ENCODE data around the gene ARMC7. TPM values are rescaled to one million over a fixed set of nuclear protein-coding genes. Genes with fewer than 3 reads are reported as not detected.

Gene ARMC7
- 2.4 and 5.8 TPM in 2 replicates for total RNA-seq

GRCh38 chr17:75109407-75110233, at the start of gene ARMC7:
TSS of gene ARMC7 (plus strand) at chr17:75109969. CDS start at chr17:75110289, 320 bp downstream.

GRCh38 chr17:75087558-75088453, 22.0 kb upstream of the ARMC7 start, which contains the start of gene SLC16A5:
TSS of gene SLC16A5 (plus strand) at chr17:75087954. CDS start at chr17:75093637, 5,683 bp downstream.

GRCh38 chr17:75131278-75132017, 21.7 kb downstream of the ARMC7 start, which contains the start of gene NT5C:
TSS of gene NT5C (minus strand) at chr17:75131742. CDS start at chr17:75131707, 35 bp downstream.

GRCh38 chr17:75154195-75155106, 44.7 kb downstream of the ARMC7 start, which contains the start of gene JPT1:
TSS of gene JPT1 (minus strand) at chr17:75154512. CDS start at chr17:75154397, 115 bp downstream.

Other genes starting within 250 kb of the ARMC7 start
- 19.3 and 20.4 TPM in 2 replicates for gene FDXR, start 237.0 kb upstream of the ARMC7 start, total RNA-seq
- not detected in 2 replicates for gene FADS6, start 216.3 kb upstream of the ARMC7 start, total RNA-seq
- gene USH1G, start 186.7 kb upstream of the ARMC7 start, total RNA-seq: not detected in 2 replicates
- not detected in 2 replicates for gene OTOP2, start 185.7 kb upstream of the ARMC7 start, total RNA-seq
- not detected in 2 replicates for gene OTOP3, start 174.1 kb upstream of the ARMC7 start, total RNA-seq
- 41.6 and 45.6 TPM in 2 replicates for gene HID1, start 137.2 kb upstream of the ARMC7 start, total RNA-seq
- 4.3 and 7.0 TPM in 2 replicates for gene CDR2L, start 122.3 kb upstream of the ARMC7 start, total RNA-seq
- 17.1 and 18.3 TPM in 2 replicates for gene MRPL58, start 97.3 kb upstream of the ARMC7 start, total RNA-seq
- gene ATP5PD, start 63.0 kb upstream of the ARMC7 start, total RNA-seq: 202 and 234 TPM in 2 replicates
- 10.2 and 11.6 TPM in 2 replicates for gene KCTD2, start 62.7 kb upstream of the ARMC7 start, total RNA-seq
- gene SLC16A5, start 22.0 kb upstream of the ARMC7 start, total RNA-seq: 5.0 and 5.2 TPM in 2 replicates
- 38.9 and 67.3 TPM in 2 replicates for gene NT5C, start 21.8 kb downstream of the ARMC7 start, total RNA-seq
- 41.5 and 64.9 TPM in 2 replicates for gene JPT1, start 44.5 kb downstream of the ARMC7 start, total RNA-seq
- gene SUMO2, start 73.0 kb downstream of the ARMC7 start, total RNA-seq: 132 and 135 TPM in 2 replicates
- 28.7 and 30.8 TPM in 2 replicates for gene NUP85, start 95.7 kb downstream of the ARMC7 start, total RNA-seq
- gene GGA3, start 151.6 kb downstream of the ARMC7 start, total RNA-seq: 10.1 and 11.9 TPM in 2 replicates
- 58.2 and 62.2 TPM in 2 replicates for gene MRPS7, start 151.9 kb downstream of the ARMC7 start, total RNA-seq
- gene MIF4GD, start 161.3 kb downstream of the ARMC7 start, total RNA-seq: 8.9 and 9.8 TPM in 2 replicates
- gene SLC25A19, start 179.5 kb downstream of the ARMC7 start, total RNA-seq: 3.5 and 4.7 TPM in 2 replicates